Measurements from ENCODE around the gene ZNF462.

Gene ZNF462

GRCh38 chr9:106862821-106863720, at the start of gene ZNF462:
Gene ZNF462, plus strand, starts transcription at chr9:106863166. Its CDS starts 60,218 bp downstream, at chr9:106923384.
- in situ Hi-C loops (cut with MboI; ENCODE audit: low pct_unique_long_range_greater_than_20kb, low sequenced_read_pairs, unreplicated experiment): no loop called here
- no peak for TF ChIP-seq CTCF (IDR thresholded peaks at IDR 0.05; ENCODE audit: extremely low read depth, insufficient read depth, missing control alignments)
- peak; percentile 12 for DNase-seq (ENCODE audit: low spot score)

- no peak for DNase-seq (ENCODE audit: low spot score)
- in situ Hi-C loops (cut with MboI; ENCODE audit: low pct_unique_long_range_greater_than_20kb, low sequenced_read_pairs, unreplicated experiment): no loop called here
- TF ChIP-seq CTCF (IDR thresholded peaks at IDR 0.05; ENCODE audit: extremely low read depth, insufficient read depth, missing control alignments): no peak
These were observed 46.4 kb upstream of the ZNF462 start for GRCh38 chr9:106816524-106816923.

- DNase-seq (ENCODE audit: low spot score): no peak
These were observed 44.9 kb upstream of the ZNF462 start for GRCh38 chr9:106818034-106818433.

GRCh38 chr9:106820866-106821265, 42.1 kb upstream of the ZNF462 start:
- in situ Hi-C loops (cut with MboI; ENCODE audit: low pct_unique_long_range_greater_than_20kb, low sequenced_read_pairs, unreplicated experiment): no loop called here
- TF ChIP-seq CTCF (IDR thresholded peaks at IDR 0.05; ENCODE audit: extremely low read depth, insufficient read depth, missing control alignments): no peak
- DNase-seq (ENCODE audit: low spot score): no peak

More at GRCh38 chr9:106818034-106818433, 44.9 kb upstream of the ZNF462 start:
- TF ChIP-seq CTCF (IDR thresholded peaks at IDR 0.05; ENCODE audit: extremely low read depth, insufficient read depth, missing control alignments): no peak
- in situ Hi-C loops (cut with MboI; ENCODE audit: low pct_unique_long_range_greater_than_20kb, low sequenced_read_pairs, unreplicated experiment): no loop called here

GRCh38 chr9:106828070-106828469, 34.9 kb upstream of the ZNF462 start:
- TF ChIP-seq CTCF (IDR thresholded peaks at IDR 0.05; ENCODE audit: extremely low read depth, insufficient read depth, missing control alignments): no peak
- in situ Hi-C loops (cut with MboI; ENCODE audit: low pct_unique_long_range_greater_than_20kb, low sequenced_read_pairs, unreplicated experiment): no loop called here
- DNase-seq (ENCODE audit: low spot score): no peak

GRCh38 chr9:106828965-106829364, 34.0 kb upstream of the ZNF462 start:
- in situ Hi-C loops (cut with MboI; ENCODE audit: low pct_unique_long_range_greater_than_20kb, low sequenced_read_pairs, unreplicated experiment): no loop called here
- no peak for DNase-seq (ENCODE audit: low spot score)
- no peak for TF ChIP-seq CTCF (IDR thresholded peaks at IDR 0.05; ENCODE audit: extremely low read depth, insufficient read depth, missing control alignments)

Data from GM13977 (cell line).